HG02763 (cell line): ENCODE results near the gene CTSW.
A peak's percentile ranks its signal among the peaks of the same experiment; 100 is the strongest.

Experiments used
- ATAC-seq: cut with Tn5 transposase; IDR thresholded peaks from one replicate; pipeline ENCODE4 v1.9.1; 2021; ENCODE audit warnings: mild to moderate bottlenecking, moderate library complexity; ENCODE audit not compliant: unreplicated experiment

CTSW gene

DNA sequence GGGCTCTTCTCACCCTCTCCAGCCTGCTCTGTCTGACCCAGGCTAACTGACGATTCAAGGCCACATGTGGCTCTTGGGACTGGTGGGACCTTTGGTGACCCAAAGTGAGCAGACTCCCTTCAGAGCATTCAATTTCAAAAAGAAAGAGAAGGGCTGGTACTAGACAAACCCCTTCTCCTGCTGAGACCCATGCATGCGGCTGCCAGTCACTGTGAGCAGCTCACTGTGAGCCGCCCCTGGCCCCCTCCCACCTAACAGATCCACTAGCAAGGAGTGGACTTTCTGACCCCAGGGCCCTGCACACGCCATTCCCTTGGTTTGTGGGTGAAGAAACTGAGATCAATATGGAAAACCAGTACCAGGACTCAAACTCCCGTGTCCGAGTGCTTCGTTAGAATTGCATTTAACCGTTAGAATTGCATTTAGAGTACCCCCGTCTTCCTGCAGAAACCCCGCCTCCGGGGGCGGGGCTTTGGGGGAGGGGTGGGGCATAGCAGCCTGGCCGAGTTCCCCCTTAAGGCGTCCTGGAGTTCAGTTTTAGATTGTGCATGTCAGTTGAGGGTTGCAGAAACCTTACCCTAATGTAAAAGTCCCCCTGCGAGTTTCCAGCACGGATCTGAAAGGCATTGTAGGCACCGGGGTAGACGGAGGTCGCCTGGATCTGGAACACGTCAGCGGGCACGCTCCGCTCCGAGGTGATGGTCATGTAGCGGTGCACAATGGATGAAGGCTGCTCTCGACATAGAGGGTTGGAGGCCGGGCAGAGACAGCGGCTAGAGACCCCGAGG is 12.2 kb upstream of the CTSW start:
- ATAC-seq, result no peak

DNA sequence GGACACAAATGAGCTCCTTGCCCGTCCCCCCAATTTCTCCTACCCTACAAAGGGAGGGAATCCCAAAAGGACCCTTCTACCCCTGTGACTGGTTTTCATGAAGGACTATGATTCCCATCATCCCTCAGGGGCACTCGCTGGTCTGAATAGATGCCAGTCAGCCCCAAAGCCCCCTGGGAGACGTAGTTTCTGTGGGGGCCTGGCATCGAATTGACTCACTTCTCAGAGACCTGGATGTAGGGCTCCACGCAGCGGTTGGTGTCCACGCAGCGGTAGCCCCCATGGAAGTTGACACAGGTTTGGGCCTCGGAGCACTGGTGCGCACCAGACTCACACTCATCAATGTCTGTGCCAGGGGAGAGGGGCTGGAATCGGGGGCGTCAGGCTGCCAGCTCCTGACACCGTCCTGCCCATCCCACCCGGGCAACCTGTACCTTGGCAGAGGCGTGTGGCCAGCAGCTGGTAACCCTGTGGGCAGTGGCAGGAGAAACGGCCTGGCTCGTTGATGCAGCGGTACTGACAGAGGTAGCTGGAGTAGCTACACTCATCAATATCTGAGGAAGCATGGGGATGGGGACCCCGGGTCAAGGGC is 11.5 kb upstream of the CTSW start:
- no peak for ATAC-seq

DNA sequence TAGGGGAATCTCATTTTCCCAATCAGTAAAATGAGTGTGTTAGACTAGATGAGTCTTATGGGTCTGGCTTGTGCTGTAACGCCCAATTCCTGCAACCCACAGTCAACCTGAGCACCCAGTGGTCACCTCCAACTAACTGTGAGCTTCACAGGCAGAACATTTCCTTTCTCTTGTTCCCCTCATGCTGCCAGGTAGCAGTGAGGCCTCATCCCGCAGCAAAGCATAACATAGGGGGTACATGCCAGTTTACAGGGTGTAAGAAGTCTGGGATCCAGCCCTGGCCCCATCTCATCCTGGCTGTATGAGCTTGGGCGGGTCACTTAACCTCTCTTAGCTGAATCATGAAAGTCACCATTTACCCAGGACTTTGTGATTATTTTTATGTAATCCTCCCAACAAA is 10.7 kb upstream of the CTSW start:
- no peak for ATAC-seq

DNA sequence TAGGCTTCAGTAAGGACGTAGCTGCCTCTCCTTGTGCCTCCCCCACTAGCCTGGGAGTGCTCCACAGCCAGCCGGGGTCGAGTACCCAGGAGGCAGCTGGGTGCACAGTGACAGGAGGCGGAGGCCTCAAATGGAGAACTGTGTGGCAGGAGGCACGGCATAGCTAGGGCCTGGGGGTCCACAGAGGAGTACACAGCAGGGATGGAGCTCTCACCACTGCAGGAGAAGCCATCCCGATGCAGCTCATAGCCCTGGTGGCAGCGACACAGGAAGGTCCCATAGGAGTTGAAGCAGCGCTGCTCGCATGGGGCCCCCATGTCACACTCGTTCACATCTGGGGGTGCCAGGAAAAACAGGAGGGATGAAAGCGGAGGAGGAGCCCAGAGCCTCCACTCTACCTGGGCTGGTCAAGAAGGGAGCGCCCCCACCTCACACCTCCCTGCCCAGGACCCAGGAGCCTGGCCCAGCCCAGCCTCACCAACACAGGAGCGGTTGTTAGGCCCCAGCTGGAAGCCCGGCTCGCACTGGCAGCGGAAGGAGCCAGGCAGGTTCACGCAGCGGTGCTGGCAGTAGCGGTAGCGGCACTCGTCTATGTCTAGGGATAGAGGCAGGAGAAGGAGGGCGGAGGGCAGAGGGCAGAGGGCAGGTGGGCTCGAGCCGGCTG is 9.9 kb upstream of the CTSW start:
- no peak for ATAC-seq

DNA sequence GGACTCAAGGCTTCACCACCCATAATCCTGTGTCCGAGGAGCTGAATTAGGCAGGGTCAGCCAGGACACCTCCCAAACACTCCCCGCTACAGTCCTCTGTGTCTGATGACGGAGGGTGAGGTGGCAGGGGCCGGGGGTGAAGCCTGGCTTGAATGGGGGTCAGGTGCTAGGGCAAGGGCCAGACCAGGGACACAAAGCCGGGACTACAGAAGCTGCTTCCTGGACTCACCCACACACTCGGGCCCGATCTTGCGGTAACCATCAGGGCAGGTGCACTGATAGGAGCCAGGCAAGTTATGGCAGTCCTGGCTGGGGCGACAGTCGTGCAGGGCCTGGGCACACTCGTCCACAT is 9.4 kb upstream of the CTSW start:
- no peak for ATAC-seq

DNA sequence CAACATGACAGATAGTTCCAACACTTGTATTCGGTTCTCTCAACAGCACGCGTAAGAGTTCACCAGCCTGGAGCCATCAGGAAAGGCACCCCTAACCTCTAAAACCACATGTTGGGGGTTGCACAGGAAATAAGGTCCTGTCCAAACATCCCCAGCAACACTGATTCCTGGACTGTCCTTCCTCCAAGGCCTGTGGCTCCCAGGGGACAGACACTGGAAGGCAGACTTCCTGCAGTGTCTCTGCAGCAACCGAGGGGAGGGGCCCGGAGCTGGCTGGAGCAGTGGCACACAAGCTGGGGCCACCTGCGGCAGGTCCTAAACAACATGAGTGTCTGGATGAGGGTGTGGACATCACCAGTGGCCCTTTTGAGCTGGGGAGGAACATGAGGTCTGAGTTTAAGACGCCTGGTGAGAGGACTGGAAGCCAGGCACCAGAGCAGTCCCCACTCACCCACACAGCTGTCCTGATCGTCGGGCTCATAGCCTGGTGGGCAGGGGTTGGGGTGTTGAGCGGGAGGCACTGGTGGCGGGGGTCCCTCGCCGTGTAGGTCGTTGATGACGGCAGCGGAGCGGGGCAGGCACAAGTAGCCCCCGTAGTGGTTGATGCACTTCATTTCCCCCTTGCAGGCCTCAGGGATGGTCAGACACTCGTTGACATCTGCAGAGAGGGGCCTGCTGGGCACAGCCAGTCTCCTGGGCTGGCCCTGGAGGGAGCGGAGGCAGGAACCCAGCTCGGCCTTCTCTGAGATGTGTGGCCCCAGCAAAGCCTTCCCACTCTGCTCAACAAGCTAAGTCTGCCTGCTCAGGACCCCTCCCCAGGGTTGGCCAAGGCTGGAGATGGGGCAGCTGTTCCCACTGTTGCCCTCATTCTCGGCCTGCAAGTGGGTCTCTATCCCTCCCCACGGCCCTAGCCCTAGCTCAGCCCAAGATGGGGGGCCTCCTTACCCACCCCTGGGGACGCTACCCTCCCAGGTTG is 8.6 kb upstream of the CTSW start:
- ATAC-seq, result no peak

DNA sequence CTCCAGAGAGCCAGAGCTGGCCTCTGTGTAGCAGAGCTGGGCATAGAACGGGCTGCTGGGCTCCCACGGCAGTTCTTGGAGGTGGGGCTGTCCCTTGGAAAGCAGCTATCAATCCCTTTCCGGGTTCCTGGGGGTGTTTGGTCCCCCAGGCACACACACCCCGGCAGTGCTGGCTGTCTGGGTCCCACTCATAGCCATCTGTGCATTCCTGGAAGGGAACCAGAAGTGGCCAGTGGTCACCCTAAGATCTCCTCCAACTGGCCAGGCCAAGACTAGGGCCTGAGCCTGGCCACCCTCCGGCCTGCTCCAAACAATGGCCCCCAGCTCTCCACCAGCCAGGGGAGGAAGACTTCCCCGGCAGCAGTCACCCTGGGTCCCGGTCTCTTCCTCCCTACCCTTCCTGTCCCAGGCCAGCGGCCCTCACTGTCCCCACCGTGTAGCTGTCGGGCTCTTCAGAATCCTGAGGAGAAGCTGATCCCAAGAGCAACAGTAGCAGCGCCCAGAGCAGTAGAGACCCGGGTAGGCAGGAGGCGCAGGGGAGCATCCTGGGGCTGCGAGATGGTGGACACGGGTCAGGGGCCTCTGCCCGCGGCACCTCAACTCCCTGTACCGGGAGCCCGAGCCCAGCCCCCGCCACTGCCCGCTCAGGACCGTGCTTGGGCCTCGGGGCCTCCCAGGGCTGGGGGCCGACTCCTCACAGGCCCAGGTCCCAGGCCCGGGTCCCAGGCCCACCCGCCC is 7.7 kb upstream of the CTSW start:
- ATAC-seq, result no peak

DNA sequence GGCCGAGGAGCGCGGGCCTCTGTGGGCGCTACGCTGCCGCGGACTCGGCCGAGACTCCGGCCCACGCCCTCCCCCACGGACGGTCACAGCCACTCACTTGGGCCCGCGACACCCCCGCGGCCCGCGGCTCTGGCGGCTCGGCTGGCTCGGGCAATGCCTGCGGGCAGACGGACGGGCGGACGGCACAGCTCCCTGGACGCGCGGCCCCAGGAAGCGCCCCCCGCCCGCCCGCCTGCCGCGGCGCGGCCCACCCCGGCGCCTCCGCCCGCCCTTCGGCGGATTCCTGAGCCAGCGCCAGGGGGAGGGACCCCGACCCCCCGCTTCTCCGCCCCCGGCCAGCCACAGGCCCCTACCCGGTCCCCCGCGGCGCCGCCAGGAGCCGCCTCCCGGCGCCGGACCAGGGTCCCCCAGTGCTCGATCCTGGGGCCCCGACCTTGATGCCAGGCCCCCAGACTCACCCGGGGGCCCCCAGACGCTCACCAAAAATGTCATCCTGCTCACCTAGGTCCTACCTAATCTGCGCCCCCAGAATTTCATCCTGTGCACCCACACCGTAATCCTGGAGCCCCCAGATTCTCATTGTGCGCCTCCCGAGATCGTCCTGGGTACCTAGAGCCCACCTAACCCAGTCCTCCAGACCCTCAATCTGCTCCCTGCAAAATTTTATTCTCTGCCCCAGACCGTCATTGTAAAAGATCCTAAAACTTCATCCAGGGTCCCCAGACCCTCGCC is 6.9 kb upstream of the CTSW start, which contains the start of gene EFEMP2:
Gene EFEMP2 (minus strand): TSS at position 215 of the 732 bp plus-strand sequence. CDS start 446 bp downstream, outside the sequence.
- no peak for ATAC-seq

DNA sequence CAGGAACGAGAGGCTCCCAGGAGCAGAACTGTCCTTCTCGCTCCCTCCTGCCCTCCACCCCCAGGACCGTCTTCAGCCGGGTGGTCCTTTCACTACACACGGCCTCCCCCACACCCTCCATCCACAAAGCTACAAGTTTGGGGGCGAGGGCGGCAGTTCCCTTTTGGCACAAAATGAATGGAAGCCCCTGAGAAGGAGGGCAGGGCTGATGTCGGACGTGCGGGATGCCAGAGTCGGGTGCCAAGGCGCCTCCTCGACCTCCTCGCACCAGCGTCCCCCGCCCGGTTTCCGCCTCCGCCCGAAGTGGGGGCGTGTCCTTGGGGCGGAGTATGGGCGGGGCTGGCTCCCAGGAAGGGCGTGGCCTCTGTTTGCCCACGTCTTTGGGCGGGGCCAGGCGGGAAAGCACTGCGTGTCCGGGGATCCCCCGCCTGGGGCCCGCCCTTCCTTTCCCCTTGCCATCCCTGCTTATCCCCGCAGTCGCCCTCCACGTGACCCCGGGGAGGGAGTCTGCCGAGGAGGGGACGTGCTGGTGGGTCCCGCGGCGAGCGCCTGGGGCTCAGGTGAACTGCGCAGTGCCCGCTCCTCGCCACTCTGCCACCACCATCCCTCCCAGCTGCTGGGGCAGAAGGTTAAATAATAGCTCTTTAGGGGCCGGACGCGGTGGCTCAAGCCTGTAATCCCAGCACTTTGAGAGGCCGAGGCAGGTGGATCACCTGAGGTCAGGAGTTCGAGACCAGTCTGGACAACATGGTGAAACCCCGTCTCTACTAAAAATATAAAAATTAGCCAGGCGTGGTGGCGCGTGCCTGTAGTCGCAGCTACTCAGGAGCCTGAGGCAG is 6.1 kb upstream of the CTSW start:
- peak; percentile 76 for ATAC-seq

DNA sequence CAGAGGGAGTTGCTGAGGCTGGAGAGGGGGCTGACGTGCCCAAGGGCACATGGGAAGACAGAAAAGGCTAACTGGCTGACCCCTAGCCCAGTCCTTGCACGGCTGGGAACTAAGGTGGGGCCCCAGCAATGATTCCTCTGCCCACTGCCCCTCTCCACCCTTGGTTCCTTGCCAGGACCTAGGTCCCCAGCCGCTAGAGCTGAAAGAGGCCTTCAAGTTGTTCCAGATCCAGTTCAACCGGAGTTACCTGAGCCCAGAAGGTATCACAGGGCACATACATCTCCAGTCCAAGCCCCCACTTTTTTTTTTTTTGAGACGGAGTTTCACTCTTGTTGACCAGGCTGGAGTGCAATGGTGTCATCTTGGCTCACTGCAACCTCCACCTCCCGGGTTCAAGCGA is 390 bp downstream of the CTSW start:
- no peak for ATAC-seq

DNA sequence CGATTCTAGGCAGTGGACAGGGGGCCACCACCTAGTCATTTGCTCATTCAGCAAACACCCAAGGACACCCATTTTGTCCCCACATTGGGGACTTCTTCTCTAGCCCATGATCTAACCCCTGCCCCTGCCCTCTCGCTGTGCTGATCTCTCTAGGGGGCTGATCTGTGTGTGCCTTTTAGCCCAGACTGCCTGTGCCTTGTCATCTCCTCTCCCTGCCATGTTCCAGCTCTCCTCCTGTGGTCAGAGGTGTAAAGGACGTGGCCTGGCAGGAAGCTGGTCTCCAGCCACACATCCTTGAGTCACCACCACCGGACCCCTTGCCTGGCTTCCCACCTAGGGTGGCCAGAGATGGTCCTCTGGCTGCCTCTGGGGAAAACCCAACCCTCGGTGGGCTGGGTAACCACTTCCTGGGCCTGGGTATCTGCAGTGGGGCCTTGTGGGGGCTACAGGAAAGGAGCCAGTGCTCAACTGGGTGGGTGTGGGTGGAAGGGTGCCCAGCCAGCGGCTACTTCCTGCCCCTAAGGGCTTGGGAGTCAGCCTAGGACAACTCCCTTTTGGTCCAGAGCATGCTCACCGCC is 1.3 kb downstream of the CTSW start:
- ATAC-seq, result no peak

DNA sequence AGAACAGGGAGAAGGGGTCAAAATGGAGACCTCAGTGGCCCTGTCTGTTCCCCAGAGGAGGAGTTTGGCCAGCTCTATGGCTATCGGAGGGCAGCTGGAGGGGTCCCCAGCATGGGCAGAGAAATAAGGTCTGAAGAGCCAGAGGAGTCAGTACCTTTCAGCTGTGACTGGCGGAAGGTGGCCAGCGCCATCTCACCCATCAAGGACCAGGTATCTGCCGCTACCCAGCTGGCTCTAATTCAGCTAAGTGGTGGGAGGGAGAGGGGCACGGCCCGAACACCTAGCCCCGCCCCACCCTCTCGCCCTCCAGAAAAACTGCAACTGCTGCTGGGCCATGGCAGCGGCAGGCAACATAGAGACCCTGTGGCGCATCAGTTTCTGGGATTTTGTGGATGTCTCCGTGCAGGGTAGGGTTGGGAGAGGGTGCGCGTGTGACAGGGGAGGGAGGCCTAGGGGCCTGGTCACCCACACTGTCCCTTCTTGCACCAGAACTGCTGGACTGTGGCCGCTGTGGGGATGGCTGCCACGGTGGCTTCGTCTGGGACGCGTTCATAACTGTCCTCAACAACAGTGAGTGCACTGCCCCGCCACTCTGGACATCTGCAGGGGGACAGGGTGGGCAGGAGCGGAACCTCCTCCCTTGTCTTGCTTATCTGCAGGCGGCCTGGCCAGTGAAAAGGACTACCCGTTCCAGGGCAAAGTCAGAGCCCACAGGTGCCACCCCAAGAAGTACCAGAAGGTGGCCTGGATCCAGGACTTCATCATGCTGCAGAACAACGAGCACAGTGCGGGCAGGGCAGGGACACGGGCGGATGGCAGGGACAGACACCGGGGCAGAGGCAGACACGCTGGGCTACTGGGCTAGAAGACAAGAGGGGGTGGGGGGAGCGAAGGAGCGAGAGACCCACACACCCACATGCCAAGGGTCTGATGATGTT is 2.8 kb downstream of the CTSW start:
- no peak for ATAC-seq

DNA sequence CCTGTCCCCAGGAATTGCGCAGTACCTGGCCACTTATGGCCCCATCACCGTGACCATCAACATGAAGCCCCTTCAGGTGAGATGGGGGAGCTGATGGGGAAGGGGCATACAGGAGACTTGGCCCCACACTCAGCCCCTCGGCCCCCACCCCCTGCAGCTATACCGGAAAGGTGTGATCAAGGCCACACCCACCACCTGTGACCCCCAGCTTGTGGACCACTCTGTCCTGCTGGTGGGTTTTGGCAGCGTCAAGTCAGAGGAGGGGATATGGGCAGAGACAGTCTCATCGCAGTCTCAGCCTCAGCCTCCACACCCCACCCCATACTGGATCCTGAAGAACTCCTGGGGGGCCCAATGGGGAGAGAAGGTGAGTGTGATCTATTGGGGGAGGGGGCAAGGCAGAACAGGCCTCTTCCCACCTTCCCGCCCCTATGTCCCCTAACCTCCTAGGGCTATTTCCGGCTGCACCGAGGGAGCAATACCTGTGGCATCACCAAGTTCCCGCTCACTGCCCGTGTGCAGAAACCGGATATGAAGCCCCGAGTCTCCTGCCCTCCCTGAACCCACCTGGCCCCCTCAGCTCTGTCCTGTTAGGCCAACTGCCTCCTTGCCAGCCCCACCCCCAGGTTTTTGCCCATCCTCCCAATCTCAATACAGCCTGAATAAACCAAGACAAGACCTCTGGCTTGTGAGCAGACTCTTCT is 3.6 kb downstream of the CTSW start:
- no peak for ATAC-seq

DNA sequence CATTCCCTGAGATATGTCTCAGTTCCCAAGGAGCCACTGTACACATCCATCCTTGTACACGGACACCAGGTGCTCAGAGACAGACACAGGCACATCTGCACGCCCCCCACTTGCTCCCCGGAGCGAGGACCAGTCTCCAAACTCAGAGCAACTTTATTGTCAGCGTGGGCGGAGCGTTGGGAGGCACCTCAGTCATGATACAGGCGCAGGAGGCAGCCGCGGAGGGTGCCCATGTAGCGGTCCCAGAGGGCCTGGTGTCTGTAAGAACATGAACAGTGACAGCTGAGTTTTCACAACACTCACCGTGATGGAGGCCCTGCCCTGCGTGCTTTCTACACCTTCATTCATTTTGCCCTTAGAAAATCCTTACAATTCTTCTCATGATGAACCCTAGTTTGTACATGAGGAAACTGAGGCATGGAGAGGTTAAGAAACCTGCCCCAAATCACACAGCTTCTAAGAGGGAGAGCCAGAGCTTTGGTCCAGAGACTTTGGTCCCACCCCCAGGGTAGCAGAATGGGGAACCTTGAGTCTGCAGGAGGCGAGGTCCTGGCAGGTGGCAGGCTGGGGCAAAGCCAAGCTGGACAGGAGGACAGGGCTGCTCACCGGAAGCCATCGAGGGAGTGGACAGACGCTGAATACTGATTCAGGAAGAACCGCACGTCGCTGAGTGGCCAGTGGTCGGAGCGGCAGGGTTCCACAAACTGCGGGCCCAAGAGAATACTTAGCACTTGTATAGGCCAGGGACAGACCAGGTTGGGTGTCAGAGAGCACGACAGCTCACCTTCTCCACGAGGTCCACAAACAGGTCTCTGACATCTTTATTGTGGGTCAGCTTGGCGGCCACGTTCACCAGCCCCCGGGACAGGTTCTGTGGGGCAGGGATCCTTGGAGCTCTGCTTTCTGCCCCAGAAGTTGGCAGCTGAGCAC is 4.4 kb downstream of the CTSW start:
- ATAC-seq, result no peak

DNA sequence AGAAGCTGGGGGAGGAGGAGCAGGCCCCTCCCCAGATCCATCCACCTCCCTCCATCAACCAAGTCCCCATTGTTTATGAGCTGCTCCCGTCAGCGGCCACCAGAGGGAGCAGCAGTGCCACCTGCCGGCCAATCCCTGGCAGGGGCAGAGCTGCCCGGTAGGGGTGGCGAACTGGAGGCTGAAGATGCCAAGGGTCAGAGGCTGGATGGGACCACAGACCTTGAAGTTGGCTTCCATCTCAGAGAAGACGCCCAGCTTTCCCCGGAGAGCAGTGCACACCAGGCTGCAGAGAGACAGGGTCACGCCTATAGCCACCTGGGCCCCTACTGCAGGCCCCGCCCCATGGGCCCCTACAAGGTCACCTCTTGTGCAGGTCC is 5.1 kb downstream of the CTSW start:
- ATAC-seq, result no peak

DNA sequence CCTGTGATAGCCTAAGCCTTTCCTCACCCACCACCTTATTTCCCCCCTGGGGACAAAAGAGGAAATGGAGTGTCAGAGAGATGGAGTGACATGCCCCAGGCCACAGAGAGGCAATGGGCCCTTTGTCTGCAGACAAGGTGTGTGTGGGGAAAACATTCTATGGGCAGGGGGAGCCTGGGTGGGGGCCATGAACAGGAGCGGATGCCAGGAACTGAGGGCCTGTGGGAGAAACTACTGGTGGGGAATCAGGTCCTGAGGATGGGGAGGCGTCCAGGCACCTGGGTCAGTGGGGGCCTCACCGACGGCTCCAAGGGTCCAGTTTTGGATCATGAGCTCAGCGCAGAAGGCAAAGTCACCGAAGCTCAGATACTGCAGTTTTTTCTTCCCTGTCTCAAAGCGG is 5.6 kb downstream of the CTSW start:
- ATAC-seq, result no peak
